ENCODE results near the gene NAMPT.

DNA sequence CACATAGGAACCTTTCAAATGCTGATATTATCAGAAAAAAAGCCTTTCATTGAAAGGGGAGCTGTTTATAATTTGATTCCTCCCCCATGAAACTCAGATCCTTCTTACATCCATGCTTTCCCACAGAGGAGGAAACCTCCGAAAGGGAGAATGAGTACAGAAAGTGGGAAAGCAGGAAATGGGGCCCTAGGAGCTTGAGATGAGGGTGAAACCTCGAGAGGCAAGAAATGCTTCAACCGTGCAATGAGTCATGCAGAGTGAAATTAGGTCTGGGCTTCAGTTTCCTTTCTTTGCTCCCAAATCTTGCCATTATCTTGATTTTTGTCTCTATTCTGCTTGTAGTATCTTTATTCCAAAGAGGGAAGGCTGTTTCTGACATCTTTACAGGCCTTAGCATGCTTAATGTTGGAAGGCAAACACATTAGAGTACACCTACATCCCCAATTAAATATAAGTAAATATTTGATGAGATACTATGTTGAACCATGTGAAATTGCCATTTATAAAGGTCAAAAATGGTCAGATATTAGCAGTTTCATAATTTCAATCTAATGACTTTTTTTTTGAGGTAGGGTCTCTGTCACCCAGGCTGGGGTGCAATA, 79.1 kb downstream of the NAMPT start:
- no peak for TF ChIP-seq CTCF (IDR thresholded peaks at IDR 0.05)
- no peak for TF ChIP-seq POLR2AphosphoS5 (IDR thresholded peaks at IDR 0.05)
- TF ChIP-seq POLR2A (IDR thresholded peaks at IDR 0.05): no peak

Measured in suprapubic skin (tissue), 4 donors.